Adrenal gland (tissue), 5 donors: ENCODE data around the gene PRMT5.

Source experiments
- CTCF ChIP-seq, 6 experiments: fragments of 450-650 bp in 4 of 6; fragments of 200-600 bp in 2 of 6; sonication (generic) in 1 of 6; IDR thresholded peaks; 1 replicate in 5 of 6; 2 replicates in 1 of 6; pipeline versions ENCODE4 v1.5.1 to v1.8.0; 2016 to 2021; ENCODE audit warnings: antibody characterized with exemption in 6 of 6, mild to moderate bottlenecking in 2 of 6, moderate library complexity in 1 of 6
- POLR2A ChIP-seq, 2 donors: fragments of 450-650 bp; IDR thresholded peaks; one replicate each; pipeline ENCODE4 v1.6.1; 2017; ENCODE audit warnings: antibody characterized with exemption in 2 of 2, mild to moderate bottlenecking in 2 of 2, moderate library complexity in 1 of 2
- donor health status: DM: no; HTN: no; CAD: no.

- TF ChIP-seq CTCF (IDR thresholded peaks at IDR 0.05) (no peak), POLR2A (IDR thresholded peaks at IDR 0.05) (no peak)
Measured at GRCh38 chr14:22977684-22978486, 48.7 kb upstream of the PRMT5 start.
